KMS-11 (cell line): ENCODE data around the gene DCXR.

Experiments
- H2AFZ ChIP-seq: fragments of 200-600 bp; sonication (generic); 2 replicates; pipeline ENCODE4 v1.6.1; 2016; ENCODE audit warnings: antibody characterized with exemption, mixed run types, low read depth
- H3K27ac ChIP-seq: fragments of 200-600 bp; sonication (generic); 2 replicates; pipeline ENCODE4 v1.6.1; 2016; ENCODE audit warnings: mild to moderate bottlenecking, mixed run types
- H3K27me3 ChIP-seq: fragments of 200-600 bp; sonication (generic); 2 replicates; pipeline ENCODE4 v1.6.1; 2017; ENCODE audit warnings: mild to moderate bottlenecking, low read depth, mixed run types, moderate library complexity; ENCODE audit not compliant: insufficient read depth
- H3K36me3 ChIP-seq: fragments of 200-600 bp; sonication (generic); 2 replicates; pipeline ENCODE4 v1.6.1; 2017; ENCODE audit warnings: mild to moderate bottlenecking, mixed run types; ENCODE audit not compliant: insufficient read depth
- H3K4me1 ChIP-seq: fragments of 200-600 bp; sonication (generic); 2 replicates; pipeline ENCODE4 v1.6.1; 2016; ENCODE audit warnings: mild to moderate bottlenecking, low read depth, mixed run types; ENCODE audit not compliant: poor library complexity, severe bottlenecking
- H3K4me2 ChIP-seq: fragments of 200-600 bp; sonication (generic); 2 replicates; pipeline ENCODE4 v1.7.0; 2016; ENCODE audit warnings: mild to moderate bottlenecking, mixed run types
- H3K4me3 ChIP-seq: fragments of 200-600 bp; sonication (generic); IDR thresholded peaks from 2 replicates; pipeline ENCODE4 v1.6.1; 2017; ENCODE audit warnings: low read depth, low read length, mixed read lengths; ENCODE audit not compliant: insufficient read depth
- H3K79me2 ChIP-seq: fragments of 200-600 bp; sonication (generic); 2 replicates; pipeline ENCODE4 v1.6.1; 2016; ENCODE audit warnings: low read depth, mixed run types; ENCODE audit not compliant: insufficient read depth
- H3K9ac ChIP-seq: fragments of 200-600 bp; sonication (generic); 2 replicates; pipeline ENCODE4 v1.6.1; 2016; ENCODE audit warnings: mild to moderate bottlenecking, mixed run types
- H4K20me1 ChIP-seq: fragments of 200-600 bp; sonication (generic); 2 replicates; pipeline ENCODE4 v1.6.1; 2016; ENCODE audit warnings: mild to moderate bottlenecking, mixed run types; ENCODE audit not compliant: insufficient read depth
- CTCF ChIP-seq: fragments of 200-600 bp; sonication (generic); conservative IDR thresholded peaks from 2 replicates; pipeline ENCODE4 v1.6.1; 2017; ENCODE audit warnings: low read depth, mild to moderate bottlenecking, antibody characterized with exemption, low read length, moderate library complexity, mixed read lengths

DCXR gene

GRCh38 chr17:81996232-81996756 is 41.2 kb downstream of the DCXR start:
- no peaks in the 10 kb centered on the region for H3K27me3 ChIP-seq
- no peak for TF ChIP-seq CTCF
- H3K27ac ChIP-seq = no peak overlapping the region
- no peaks in the 10 kb centered on the region for H3K4me1 ChIP-seq
- no peak overlapping the region for H3K9ac ChIP-seq
- no peak overlapping the region for H3K4me2 ChIP-seq
- H3K4me3 ChIP-seq = no peak overlapping the region
- H3K36me3 ChIP-seq = no peaks in the 10 kb centered on the region
- H3K79me2 ChIP-seq = no peaks in the 10 kb centered on the region
- H4K20me1 ChIP-seq = no peaks in the 10 kb centered on the region
- no peak overlapping the region for H2AFZ ChIP-seq

DNA sequence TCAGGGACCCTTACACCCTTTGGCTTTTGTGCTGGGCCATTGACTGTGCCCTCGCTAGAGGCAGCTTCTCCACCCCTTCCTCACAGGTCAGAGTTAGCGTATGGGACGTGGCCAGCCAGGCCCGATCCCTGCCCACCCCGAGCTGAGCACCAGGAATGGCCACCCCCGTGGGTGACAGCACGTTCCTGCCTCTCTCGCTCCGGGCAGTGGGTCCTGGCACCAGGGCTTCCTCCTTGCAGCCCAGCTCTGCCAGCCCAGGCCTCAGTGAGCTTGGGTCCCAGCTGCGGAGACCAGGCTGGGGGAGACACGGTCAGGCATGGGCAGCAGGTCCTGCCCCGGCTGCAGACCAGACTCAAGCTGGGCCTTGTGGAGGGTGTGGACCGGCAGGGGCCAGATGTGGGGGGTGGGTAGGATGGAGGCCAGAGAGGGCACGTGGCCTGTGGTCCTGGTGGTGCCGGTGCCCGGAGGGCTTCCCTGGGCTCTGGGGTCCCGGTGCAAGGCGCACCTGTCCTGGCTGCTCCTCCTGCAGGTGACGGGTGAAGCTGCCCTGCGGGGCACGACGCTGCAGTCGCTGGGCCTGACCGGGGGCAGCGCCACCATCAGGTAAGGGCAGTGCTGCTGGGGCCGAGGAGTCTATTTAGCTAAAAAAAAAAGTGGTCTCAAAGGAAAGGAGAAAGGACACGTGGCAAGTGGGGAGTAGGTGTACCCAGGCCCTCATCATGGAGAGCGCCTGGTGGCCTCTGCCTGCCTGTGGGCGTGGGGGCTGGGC is 41.9 kb downstream of the DCXR start:
- no peak overlapping the region for H3K9ac ChIP-seq
- H2AFZ ChIP-seq = no peak overlapping the region

DNA sequence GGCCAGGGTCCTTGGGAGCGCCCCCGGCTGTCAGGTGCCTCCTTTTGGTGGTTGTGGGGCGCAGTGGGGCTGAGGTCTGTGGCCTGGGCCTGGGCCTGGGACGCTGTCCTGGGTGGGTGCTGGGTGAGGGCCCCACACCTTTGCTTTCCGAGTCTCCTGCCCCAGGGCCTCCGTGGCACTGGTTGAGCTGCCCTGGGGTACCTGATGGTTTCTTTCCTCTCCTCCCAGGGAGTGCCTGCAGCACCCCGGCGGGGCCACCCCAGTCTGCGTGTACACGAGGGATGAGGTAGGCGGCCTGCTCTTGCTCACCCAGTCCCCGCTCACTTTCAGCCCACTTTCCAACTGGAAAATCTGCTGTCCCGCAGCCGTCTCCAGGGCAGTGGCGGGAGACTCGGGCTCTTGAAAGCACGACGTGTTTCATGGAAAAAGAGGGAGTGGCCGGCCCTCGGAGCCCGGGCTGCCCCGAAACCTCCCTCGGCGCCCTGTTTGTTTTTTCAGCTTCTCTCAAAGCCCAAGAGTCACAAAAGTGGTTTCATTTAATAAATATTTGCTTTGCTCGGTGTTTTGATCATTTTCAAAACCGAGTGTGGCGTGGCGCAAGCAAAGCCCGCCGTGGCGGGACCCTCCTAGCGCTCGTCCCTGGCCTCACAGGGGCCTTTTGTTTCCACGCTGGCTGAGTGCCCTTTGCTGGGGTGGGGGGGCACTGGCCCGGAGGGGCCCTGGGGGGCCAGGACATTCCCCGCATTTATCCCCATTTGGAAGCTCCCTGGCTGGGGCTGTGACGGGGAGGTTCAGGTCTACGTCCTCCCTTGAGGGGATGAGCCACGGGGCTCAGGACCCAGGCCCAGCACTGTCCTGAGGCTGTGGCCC is 42.7 kb downstream of the DCXR start:
- Histone ChIP-seq H3K9ac (no peak overlapping the region), H3K27ac (no peak overlapping the region), H4K20me1 (no peaks in the 10 kb centered on the region), H3K27me3 (no peaks in the 10 kb centered on the region), H3K36me3 (no peaks in the 10 kb centered on the region), H3K4me1 (no peaks in the 10 kb centered on the region), H2AFZ (no peak overlapping the region), H3K4me2 (no peak overlapping the region), H3K4me3 (no peak overlapping the region), H3K79me2 (no peaks in the 10 kb centered on the region)
- TF ChIP-seq CTCF = no peak

More for the DNA sequence above, 41.9 kb downstream of the DCXR start:
- H3K4me2 ChIP-seq = no peak overlapping the region
- H3K4me3 ChIP-seq = no peak overlapping the region
- no peaks in the 10 kb centered on the region for H4K20me1 ChIP-seq
- TF ChIP-seq CTCF = no peak
- H3K79me2 ChIP-seq = no peaks in the 10 kb centered on the region
- H3K4me1 ChIP-seq = no peaks in the 10 kb centered on the region
- no peaks in the 10 kb centered on the region for H3K36me3 ChIP-seq
- no peaks in the 10 kb centered on the region for H3K27me3 ChIP-seq
- no peak overlapping the region for H3K27ac ChIP-seq

DNA sequence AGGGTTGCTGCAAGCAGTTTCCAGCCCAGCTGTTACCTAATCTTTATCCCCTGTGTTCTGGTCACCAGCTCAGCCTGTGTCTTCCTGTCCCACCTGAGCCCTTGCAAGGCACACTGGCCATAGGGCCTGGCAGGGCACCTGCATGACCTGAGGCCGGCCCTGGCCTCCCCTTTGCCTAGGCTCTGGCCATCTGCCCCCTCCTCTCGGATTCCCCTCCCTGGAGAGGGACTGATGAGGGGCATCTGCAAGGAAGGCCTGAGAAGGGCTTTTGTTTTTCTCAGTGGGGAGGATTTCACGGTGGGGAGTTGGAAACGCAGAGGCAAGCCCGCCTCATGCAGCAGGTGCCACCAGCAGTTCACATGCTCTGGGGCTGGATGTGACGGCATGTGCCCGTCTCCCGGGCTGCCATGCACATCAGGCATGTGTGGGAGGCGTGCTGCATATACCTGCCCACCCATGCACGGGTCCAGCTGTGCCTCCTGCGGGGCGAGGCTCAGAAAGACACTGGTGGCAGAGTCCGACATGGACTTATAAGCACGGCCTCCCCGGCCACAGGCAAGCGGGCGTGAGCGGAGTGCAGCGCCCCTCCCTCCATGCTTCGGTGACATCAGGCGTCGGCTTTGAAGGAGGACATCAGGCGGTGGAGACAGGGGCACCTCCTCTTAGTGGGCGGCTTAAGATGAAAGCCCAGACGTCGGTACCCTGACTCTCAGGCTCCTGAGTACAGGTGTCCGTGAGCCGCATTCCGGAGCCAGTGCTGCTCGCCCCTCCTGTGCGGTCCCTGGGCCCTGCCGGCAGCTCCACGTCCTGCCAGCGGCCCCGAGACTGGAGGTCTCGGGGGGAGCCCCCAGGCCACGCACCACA is 43.5 kb downstream of the DCXR start:
- no peak overlapping the region for H3K4me2 ChIP-seq
- no peaks in the 10 kb centered on the region for H4K20me1 ChIP-seq
- H3K9ac ChIP-seq = no peak overlapping the region
- no peak overlapping the region for H2AFZ ChIP-seq
- no peak overlapping the region for H3K4me3 ChIP-seq
- H3K79me2 ChIP-seq = no peaks in the 10 kb centered on the region
- H3K27ac ChIP-seq = no peak overlapping the region
- TF ChIP-seq CTCF = no peak
- H3K27me3 ChIP-seq = no peaks in the 10 kb centered on the region
- H3K4me1 ChIP-seq = no peaks in the 10 kb centered on the region
- H3K36me3 ChIP-seq = no peaks in the 10 kb centered on the region
